A673 (cell line): Measurements from ENCODE around the gene CYFIP2.

Experiments
- EZH2 ChIP-seq: fragments of 200-600 bp; sonication (generic); IDR thresholded peaks from 2 replicates; pipeline ENCODE4 v1.6.1; 2017; ENCODE audit warnings: borderline replicate concordance, low read depth, mild to moderate bottlenecking, mixed read lengths, antibody characterized with exemption, low read length; ENCODE audit not compliant: poor library complexity, severe bottlenecking
- TF ChIP-seq, protein P1 (sequence below): fragments of 300-800, 200-600 bp; sonication (generic); conservative IDR thresholded peaks from 2 replicates; pipeline ENCODE4 v1.5.1; 2017; ENCODE audit warnings: low read depth, mild to moderate bottlenecking, antibody characterized with exemption, low read length, moderate library complexity, mixed read lengths

DNA sequence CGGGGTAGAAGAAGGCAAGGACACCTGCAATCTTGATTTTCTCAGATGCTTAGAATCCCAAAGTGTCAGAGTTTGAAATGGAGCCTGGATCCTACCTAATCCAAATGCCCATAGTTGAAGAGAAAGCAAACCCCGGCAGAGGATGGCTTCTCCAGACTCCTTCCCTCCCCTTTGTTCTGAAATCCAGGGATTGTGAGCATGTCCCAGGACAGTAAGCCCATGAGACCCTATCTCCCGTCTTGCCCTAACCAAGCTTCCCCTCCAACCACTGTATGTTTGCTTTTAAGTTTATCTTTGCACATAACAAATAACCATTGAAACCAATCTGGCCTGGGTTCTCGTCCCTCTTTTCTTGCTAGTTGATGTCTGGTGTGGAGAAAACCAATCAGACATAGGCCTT lies 115.8 kb downstream of the CYFIP2 start:
- TF ChIP-seq, protein P1, sequence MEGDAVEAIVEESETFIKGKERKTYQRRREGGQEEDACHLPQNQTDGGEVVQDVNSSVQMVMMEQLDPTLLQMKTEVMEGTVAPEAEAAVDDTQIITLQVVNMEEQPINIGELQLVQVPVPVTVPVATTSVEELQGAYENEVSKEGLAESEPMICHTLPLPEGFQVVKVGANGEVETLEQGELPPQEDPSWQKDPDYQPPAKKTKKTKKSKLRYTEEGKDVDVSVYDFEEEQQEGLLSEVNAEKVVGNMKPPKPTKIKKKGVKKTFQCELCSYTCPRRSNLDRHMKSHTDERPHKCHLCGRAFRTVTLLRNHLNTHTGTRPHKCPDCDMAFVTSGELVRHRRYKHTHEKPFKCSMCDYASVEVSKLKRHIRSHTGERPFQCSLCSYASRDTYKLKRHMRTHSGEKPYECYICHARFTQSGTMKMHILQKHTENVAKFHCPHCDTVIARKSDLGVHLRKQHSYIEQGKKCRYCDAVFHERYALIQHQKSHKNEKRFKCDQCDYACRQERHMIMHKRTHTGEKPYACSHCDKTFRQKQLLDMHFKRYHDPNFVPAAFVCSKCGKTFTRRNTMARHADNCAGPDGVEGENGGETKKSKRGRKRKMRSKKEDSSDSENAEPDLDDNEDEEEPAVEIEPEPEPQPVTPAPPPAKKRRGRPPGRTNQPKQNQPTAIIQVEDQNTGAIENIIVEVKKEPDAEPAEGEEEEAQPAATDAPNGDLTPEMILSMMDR = no peak
- TF ChIP-seq EZH2 = no peak
